ENCODE measurements around the gene RECQL5.

DNA sequence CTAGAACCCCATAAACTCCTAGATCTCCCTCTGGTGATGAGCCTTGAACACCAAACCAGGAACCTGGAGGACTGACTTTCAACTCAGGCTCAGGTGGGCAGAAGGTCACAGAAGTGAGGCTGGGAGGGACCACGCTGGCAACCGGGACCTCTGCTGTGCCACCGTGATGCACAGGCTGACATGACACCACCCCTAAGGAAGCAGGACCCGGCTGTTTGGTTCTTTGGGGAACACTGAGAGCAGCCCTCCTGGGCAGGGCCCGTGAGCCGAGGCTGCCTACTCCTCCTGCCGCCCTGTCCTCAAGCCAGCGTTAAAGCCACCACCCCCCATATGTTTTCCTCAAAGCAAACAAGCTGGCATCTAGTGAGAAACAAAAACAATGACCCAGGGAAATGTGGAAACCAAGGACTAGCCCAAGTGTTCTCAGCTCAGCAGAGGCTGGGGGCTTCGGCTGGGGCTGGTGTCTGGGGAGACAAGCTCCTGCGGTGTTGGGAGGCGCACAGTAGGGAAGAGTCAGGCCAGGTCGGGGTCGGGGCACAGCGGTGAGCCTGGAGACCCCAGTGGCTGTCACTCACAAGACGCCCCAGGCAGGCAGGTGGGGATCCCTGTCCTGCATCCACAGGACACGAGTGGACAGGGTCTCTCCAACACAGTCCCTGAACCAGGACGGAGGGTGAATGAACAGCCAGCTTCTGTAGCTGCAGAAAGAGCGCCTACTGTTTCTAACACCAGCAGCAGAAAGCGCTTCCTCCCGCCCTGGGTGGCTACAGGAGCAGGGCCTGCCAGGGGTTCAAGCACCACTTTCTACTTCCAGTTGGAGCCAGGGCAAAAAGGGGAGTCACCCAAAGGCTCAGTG, 32.0 kb downstream of the RECQL5 start:
- TF ChIP-seq, protein P1, sequence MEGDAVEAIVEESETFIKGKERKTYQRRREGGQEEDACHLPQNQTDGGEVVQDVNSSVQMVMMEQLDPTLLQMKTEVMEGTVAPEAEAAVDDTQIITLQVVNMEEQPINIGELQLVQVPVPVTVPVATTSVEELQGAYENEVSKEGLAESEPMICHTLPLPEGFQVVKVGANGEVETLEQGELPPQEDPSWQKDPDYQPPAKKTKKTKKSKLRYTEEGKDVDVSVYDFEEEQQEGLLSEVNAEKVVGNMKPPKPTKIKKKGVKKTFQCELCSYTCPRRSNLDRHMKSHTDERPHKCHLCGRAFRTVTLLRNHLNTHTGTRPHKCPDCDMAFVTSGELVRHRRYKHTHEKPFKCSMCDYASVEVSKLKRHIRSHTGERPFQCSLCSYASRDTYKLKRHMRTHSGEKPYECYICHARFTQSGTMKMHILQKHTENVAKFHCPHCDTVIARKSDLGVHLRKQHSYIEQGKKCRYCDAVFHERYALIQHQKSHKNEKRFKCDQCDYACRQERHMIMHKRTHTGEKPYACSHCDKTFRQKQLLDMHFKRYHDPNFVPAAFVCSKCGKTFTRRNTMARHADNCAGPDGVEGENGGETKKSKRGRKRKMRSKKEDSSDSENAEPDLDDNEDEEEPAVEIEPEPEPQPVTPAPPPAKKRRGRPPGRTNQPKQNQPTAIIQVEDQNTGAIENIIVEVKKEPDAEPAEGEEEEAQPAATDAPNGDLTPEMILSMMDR (IDR thresholded peaks at IDR 0.05 in 8 of 11, conservative IDR thresholded peaks at IDR 0.05 in 3 of 11): no peak
- no peak for TF ChIP-seq POLR2A (IDR thresholded peaks at IDR 0.05)
